Measurements from ENCODE around the gene GTPBP6. TPM values are rescaled to one million over a fixed set of nuclear protein-coding genes. Genes with fewer than 3 reads are reported as not detected.

Gene GTPBP6
- 42.2 and 44.7 TPM in 2 replicates for total RNA-seq

GRCh38 chrX:318739-319578 lies at the start of gene GTPBP6:
Gene GTPBP6 (minus strand): TSS chrX:318796. CDS start chrX:318787, 9 bp downstream.

GRCh38 chrX:281166-281999 lies 37.2 kb downstream of the GTPBP6 start, which contains the start of gene PLCXD1:
Gene PLCXD1 (plus strand): TSS chrX:281381. CDS start chrX:284188, 2,807 bp downstream.

Other genes with a start within 250 kb of the GTPBP6 start
- gene PLCXD1, start 37.4 kb downstream of the GTPBP6 start, total RNA-seq, result 20.2 and 20.3 TPM in 2 replicates
- gene PPP2R3B, start 68.1 kb upstream of the GTPBP6 start, total RNA-seq, result 8.5 and 15.6 TPM in 2 replicates

Data from epithelial cell of alveolus of lung (primary cell).